ENCODE data around the gene HOXC4. TPM values are rescaled to one million over a fixed set of nuclear protein-coding genes. Genes with fewer than 3 reads are reported as not detected.

HOXC4 gene
- total and polyA plus RNA-seq, 10 donors, result 0.49 to 2.6 (median 1.4) TPM

DNA sequence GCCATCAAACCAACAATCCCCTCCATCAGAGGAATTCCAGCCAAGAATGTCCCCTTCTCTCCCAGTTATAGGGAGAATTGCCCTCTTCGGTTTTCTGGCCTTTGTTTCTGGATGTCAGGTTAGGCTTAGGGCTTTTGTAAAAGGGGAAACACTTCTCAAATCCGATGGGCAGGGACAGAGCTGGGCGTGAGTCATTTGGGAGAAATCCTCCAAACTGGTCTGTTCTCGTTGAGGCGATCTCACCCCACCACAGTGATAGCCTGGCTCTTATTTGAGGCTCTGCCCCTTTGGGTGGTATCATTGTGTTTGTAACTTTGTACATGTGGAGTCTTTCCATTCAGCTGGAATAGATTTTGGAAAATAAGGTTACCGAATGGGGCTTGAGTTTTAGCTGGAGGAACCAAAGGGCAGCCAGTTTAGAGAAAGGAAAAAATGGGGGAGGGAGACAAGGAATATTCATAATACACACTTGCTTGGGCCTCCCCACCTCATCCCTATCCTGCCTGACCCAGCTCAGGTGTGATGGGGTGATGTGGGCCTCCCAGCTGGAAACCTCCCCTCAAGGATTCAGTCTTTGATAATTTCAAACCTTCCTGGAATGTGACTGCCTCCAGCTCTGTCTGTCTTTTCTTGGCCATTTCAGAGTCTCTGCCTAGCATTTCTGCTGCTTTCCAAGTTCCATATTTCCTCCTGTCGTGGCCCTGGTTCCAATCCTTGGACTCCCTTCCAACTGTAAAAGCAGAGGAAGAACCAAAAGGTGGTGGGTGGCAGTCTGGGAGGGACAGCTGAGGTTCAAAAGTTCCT, 7.5 kb downstream of the HOXC4 start:
- intact Hi-C loops (cut with DNase I; ENCODE audit: low total_unique reads), result no loop called here
- Histone ChIP-seq H3K27ac (no peak overlapping the region), H3K9me3 (no peaks in the 10 kb centered on the region), H3K4me3 (no peak overlapping the region), H3K4me1 (no peaks in the 10 kb centered on the region), H3K27me3 (replicated peaks in 1 of 7) (peaks cover 0 to 95% (median 38%) of the 10 kb centered on the region in 7 donors), H3K36me3 (no peaks in the 10 kb centered on the region)
- TF ChIP-seq, protein P1, sequence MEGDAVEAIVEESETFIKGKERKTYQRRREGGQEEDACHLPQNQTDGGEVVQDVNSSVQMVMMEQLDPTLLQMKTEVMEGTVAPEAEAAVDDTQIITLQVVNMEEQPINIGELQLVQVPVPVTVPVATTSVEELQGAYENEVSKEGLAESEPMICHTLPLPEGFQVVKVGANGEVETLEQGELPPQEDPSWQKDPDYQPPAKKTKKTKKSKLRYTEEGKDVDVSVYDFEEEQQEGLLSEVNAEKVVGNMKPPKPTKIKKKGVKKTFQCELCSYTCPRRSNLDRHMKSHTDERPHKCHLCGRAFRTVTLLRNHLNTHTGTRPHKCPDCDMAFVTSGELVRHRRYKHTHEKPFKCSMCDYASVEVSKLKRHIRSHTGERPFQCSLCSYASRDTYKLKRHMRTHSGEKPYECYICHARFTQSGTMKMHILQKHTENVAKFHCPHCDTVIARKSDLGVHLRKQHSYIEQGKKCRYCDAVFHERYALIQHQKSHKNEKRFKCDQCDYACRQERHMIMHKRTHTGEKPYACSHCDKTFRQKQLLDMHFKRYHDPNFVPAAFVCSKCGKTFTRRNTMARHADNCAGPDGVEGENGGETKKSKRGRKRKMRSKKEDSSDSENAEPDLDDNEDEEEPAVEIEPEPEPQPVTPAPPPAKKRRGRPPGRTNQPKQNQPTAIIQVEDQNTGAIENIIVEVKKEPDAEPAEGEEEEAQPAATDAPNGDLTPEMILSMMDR (IDR thresholded peaks at IDR 0.05 in 8 of 11, conservative IDR thresholded peaks at IDR 0.05 in 3 of 11), result no peak
- no peak for TF ChIP-seq POLR2A (IDR thresholded peaks at IDR 0.05)
- no peak for TF ChIP-seq POLR2AphosphoS5 (IDR thresholded peaks at IDR 0.05)
- 41 to 63% (median 59%) methylated on average over 7 of the region's 7 CpGs for WGBS, 5 donors
- DNase-seq, result no peak

DNA sequence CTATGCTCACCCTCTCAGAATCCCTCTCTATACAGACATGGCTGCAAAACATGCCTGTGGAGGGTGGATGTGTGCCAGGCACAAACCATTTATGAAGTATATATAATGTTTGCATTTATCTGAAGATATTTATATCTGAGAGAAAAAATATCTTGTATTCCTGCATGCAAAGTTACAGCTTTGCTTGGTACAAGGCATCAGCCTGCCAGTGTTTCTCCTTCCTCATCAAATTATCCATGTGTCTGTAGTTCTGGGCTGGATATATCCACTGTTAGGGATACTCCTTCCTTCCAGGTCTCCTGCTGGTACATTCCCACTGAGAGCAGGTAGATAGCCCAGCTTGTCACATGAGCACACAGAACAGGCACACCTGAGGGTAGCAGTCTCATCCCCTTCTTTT, 12.0 kb downstream of the HOXC4 start:
- no peak overlapping the region for H3K4me3 ChIP-seq
- DNase-seq, result no peak
- H3K27ac ChIP-seq, result no peak overlapping the region
- no peaks in the 10 kb centered on the region for H3K4me1 ChIP-seq
- no peaks in the 10 kb centered on the region for H3K9me3 ChIP-seq
- peaks cover 0 to 79% (median 23%) of the 10 kb centered on the region in 7 donors for H3K27me3 ChIP-seq (replicated peaks in 1 of 7)
- no peak for TF ChIP-seq POLR2A (IDR thresholded peaks at IDR 0.05)
- intact Hi-C loops (cut with DNase I; ENCODE audit: low total_unique reads), result no loop called here
- H3K36me3 ChIP-seq, result no peaks in the 10 kb centered on the region

DNA sequence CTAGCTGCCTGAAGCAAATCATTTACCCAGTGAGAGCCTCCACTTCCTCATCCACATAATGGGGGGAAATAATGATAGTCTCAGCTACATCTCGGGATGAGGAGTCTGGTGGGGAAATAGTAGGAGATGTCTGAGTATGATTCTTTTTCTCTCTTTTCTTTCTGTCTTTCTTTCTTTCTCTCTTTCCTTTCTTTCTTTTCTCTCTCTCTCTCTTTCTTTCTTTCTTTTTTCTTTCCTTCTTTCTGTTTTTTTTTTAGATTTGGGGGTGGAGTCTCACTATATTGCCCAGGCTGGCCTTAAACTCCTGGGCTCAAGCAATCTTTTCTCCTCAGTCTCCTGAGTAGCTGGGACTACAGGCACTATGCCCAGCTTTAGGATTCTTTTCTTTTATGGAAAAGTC, 12.8 kb downstream of the HOXC4 start:
- intact Hi-C loops (cut with DNase I; ENCODE audit: low total_unique reads), result no loop called here
- WGBS, 5 donors, result 71 to 91% (median 85%) methylated on average over 1 of the region's 1 CpG
- Histone ChIP-seq H3K36me3 (no peaks in the 10 kb centered on the region), H3K9me3 (no peaks in the 10 kb centered on the region), H3K27ac (no peak overlapping the region), H3K4me3 (no peak overlapping the region), H3K4me1 (no peaks in the 10 kb centered on the region), H3K27me3 (replicated peaks in 1 of 7) (peaks cover 0 to 79% (median 18%) of the 10 kb centered on the region in 7 donors)
- DNase-seq, result no peak
- TF ChIP-seq POLR2A (IDR thresholded peaks at IDR 0.05) (no peak), POLR2AphosphoS5 (IDR thresholded peaks at IDR 0.05) (no peak)

DNA sequence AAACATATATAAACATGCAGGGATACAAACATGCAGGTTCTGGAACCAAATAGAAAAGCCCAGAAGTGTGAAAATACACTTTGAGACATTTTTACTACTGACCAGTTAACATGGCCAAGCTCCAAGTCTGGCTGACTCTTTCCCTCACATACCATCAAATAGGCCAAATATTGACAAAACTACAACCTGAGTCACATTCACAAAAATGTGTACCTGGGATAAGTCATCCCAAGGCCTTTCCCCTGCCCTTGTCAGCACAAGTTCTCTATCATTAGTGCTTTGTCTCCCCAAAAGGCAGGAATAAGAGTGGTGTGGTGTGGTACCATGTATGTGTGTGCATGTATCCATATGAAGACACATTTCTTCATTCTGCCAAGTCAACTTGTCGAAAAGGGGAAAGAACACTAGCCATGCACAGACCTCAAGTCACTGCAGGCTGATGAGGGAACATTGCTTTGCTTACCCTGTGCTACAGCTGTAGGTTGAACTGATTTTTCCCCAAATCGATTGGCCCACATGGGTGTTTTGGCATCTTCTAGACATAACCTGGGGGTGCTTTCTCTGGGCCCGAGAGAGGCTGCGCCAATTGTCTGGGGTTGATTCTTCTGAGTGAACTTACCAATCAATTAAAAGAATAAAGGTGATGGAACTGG, 14.9 kb downstream of the HOXC4 start:
- H3K27me3 ChIP-seq (replicated peaks in 1 of 7), result peaks cover 0 to 82% (median 13%) of the 10 kb centered on the region in 7 donors
- H3K9me3 ChIP-seq, result no peaks in the 10 kb centered on the region
- no peaks in the 10 kb centered on the region for H3K36me3 ChIP-seq
- H3K27ac ChIP-seq, result no peak overlapping the region
- H3K4me1 ChIP-seq, result no peaks in the 10 kb centered on the region
- no peak for DNase-seq
- WGBS, 5 donors, result 84 to 92% (median 89%) methylated on average over 4 of the region's 4 CpGs
- intact Hi-C loops (cut with DNase I; ENCODE audit: low total_unique reads), result no loop called here
- TF ChIP-seq POLR2A (IDR thresholded peaks at IDR 0.05), result no peak
- TF ChIP-seq, protein P1 (IDR thresholded peaks at IDR 0.05 in 8 of 11, conservative IDR thresholded peaks at IDR 0.05 in 3 of 11), result no peak
- no peak for TF ChIP-seq POLR2AphosphoS5 (IDR thresholded peaks at IDR 0.05)
- H3K4me3 ChIP-seq, result no peak overlapping the region

DNA sequence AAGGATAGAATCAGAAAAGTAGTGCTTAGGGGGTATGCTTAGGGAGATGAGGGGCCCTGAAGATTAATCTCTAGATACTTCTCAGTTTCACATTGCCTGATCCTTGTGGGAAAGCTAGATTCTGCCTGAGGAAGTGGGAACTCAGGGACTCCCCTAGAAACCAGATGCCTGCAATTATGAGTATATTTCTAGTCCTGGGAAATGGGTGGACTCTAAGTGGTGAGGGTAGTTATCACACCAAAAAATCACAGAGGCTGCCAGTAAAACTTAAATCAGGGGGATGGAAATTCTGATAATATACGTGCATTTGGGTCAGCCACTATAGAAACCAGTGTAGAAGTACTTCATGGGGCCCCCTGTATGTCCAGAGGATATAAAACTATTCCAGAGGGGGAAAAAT, 18.3 kb downstream of the HOXC4 start:
- TF ChIP-seq, protein P1 (IDR thresholded peaks at IDR 0.05 in 8 of 11, conservative IDR thresholded peaks at IDR 0.05 in 3 of 11), result no peak
- TF ChIP-seq POLR2AphosphoS5 (IDR thresholded peaks at IDR 0.05), result no peak
- TF ChIP-seq POLR2A (IDR thresholded peaks at IDR 0.05), result no peak
- Histone ChIP-seq H3K9me3 (no peaks in the 10 kb centered on the region), H3K4me3 (no peak overlapping the region), H3K4me1 (no peaks in the 10 kb centered on the region), H3K36me3 (no peaks in the 10 kb centered on the region), H3K27me3 (replicated peaks in 1 of 7) (peaks cover 0 to 59% (median 0%) of the 10 kb centered on the region in 7 donors), H3K27ac (no peak overlapping the region)
- DNase-seq, result no peak
- intact Hi-C loops (cut with DNase I; ENCODE audit: low total_unique reads), result no loop called here
- 50 to 62% (median 50%) methylated on average over 1 of the region's 1 CpG for WGBS, 5 donors

All from spleen (tissue), 11 donors.